Activated CD4-positive, alpha-beta T cell treated with anti-CD3 and anti-CD28 coated beads for 1 hour (primary cell): ENCODE data around the gene CEBPB.
A peak's percentile ranks its signal among the peaks of the same experiment; 100 is the strongest.
"Not testable (repeated sequence)": the region's sequence is repeated elsewhere in the genome, so short reads cannot be mapped to it uniquely, and the experiment has no call there.

ENCODE experiments used
- DNase-seq: peaks from one replicate; pipeline ENCODE4 v3.0.0-alpha.2; 2020

The CEBPB gene

DNA sequence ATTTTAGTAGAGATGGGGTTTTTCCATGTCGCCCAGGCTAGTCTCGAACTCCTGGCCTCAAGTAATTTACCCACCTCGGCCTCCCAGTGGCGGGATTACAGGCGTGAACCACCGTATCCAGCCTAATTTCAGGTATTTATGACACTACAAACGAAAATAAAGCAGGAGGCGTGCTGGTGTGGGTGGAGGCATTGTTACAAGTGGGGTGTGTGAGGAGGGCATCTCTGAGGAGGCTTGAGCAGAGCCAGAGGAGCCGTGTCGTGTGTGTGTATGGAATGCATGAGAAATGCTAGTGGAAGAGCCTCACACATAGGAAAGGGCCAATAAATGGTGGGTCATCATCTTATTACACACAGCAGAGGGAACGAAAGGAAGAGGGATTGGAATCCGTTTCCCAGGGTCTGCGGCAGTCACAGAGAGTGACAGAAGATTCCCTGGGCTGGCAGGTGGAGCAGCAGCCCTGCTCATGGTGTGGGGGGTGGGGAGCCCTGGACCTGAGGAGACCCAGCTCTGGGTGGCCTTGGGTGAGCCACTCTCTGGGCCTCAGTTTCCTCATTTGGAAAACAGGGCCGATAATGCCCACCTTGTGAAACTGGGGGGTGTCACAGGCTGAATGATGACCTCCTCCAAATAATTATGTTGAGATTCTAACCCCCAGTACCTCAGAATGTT lies 19.9 kb upstream of the CEBPB start:
- no peak for DNase-seq

DNA sequence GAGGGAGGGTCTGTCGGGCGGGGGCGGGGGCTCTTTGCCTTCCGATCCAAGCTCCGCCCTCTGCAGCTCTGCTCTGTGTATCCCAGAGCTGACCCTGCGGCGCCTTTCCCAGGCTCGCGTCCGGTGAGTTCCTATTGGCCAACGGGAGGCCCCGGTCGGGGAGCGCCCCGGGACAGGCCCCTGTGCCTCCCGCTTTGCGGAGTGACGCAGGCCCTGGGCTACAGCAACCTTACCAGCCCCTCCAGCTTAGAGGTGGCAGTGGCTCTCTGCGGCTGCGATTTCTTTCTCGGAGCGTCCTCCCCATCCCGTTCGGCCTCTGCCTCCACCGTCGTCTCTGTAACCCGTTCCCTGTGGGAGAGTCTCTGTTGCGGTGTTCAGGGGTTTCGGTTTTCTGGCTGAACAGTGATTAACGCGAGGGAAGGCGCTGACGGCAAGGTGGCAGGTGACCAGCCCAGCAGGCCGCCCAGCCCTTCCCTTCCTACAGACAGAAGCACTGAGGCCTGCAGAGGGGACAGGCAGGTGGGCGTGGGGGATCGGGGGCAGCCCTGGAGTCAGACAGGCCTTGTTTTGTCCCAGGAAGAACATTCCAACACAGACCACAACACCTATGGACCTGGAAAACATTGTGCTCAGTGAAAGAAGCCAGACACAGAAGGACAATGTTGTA lies 18.1 kb upstream of the CEBPB start:
- DNase-seq, result no peak

DNA sequence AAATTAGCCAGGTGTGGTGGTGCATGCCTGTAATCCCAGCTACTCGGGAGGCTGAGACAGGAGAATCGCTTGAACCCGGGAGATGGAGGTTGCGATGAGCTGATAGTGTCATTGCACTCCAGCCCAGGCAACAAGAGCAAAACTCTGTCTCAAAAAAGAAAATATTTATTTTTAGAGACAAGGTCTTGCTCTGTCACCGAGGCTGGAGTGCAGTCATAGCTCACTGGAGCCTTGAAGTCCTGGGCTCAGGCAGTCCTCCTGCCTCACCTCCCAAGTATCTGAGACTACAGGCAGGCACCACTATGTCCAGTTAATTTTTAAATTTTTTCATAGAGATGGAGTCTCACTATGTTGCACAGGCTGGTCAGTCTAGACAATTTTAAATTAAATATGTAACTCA lies 16.2 kb upstream of the CEBPB start:
- no peak for DNase-seq

DNA sequence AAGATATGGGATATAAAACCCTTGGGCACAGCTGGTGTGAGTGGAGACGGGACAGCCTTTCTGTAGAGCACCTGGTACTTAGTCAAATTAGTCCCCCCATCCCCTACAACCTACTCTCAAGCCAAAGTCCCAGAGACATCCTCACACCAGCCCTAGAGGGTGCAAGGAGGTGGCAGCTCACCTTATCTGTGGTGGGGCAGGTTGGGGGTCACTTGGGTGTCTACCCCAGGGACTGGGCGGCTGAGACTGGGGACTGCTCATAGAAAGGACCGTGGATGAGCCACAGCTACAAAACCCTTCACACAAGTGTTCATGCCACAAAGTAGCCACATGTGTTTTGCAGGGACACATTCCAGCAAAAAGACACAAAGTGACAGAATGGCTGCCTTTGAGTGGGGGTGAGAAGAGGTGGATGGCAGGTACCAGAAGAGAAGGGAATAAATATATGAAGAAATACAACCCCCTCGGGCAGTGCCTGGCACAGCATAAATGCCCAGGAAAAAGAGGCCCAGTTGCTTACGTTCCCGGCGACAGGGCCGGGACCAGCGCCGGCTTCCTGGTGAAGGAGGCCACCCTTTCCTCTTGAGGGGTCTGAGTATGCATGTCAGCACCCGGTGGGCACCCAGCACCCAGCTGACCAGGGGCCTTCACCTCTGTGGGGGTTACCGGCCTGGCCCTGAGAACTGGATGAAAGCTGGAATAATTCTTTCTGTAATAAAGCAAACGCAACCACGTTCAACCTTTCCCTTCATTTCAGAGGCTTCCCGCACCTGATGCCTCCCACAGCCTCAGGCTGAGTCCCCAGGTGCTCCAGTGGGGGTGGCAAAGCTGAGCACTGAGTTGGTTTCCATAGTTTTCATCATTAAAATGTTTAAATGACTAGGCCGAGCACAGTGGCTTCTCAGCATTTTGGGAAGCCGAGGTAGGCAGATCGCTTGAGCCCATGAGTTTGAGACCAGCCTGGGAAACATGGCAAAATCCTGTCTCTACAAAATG lies 14.4 kb upstream of the CEBPB start:
- DNase-seq, result no peak

DNA sequence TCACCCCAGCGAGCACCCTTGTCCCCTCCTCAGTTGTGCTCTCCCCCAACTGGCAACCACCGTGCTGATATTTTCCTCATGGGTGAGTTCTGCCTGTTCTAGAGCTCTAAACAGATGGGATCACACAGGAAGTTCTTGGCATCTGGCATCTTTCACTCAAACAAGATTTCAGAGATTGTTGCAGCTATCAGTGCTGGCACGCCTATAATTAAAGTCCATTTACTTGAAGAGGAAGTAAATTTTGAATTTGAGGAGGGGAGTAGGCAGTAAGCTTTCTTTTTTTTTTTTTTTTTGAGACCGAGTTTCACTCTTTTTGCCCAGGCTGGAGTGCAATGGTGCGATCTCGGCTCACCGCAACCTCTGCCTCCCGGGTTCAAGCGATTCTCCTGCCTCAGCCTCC lies 12.0 kb upstream of the CEBPB start:
- DNase-seq, result not testable (repeated sequence)

DNA sequence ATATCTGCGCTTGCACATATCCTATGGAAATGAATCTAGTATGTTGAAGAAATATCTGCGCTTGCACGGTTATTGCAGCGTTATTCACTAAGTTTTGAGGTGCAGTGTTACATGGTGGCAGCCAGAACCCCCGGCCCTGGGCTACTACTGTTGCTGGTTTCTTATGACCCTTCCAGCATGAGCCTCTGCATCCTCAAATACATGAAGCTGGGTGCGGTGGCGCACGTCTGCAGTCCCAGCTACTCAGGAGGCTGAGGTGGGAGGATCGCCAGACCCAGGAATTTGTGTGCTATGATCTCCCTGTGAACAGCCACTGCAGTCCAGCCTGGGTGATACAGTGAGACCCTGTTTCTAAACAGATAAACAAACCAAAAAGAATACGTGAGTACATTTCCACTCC lies 9.3 kb upstream of the CEBPB start:
- no peak for DNase-seq

DNA sequence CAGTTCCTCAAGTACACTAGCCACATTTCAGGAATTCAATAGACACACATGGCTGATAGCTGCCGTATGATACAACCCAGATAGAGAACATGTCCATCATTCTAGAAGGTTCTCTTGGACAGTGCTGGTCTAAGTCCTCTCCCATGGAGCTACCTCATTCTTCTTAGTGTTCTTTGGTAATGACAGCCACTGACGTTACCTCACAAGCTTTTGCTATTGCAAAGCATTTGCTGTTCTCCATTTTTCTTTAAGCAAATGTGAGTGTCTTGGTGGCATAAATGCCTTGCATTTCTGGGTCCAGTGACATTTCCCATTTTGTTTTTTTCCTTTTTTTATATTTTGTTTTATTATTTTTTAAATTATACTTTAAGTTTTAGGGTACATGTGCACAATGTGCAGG lies 8.3 kb upstream of the CEBPB start:
- no peak for DNase-seq

DNA sequence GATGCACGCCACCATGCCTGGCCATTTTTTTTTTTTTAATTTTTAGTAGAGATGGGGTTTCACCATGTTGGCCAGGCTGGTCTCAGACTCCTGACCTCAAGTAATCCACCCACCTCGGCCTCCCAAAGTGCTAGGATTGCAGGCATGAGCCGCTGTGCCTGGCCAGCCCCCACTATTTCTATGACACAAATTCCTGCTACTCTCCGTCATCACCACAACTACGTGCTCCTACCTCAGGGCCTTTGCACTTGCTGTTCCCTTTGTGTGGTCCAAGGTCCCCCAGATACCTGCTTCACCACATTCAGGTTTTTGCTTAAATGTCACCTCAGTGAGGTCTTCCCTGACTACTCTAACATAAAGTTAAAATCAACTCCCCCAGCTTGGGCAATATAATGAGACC lies 5.2 kb upstream of the CEBPB start:
- no peak for DNase-seq

DNA sequence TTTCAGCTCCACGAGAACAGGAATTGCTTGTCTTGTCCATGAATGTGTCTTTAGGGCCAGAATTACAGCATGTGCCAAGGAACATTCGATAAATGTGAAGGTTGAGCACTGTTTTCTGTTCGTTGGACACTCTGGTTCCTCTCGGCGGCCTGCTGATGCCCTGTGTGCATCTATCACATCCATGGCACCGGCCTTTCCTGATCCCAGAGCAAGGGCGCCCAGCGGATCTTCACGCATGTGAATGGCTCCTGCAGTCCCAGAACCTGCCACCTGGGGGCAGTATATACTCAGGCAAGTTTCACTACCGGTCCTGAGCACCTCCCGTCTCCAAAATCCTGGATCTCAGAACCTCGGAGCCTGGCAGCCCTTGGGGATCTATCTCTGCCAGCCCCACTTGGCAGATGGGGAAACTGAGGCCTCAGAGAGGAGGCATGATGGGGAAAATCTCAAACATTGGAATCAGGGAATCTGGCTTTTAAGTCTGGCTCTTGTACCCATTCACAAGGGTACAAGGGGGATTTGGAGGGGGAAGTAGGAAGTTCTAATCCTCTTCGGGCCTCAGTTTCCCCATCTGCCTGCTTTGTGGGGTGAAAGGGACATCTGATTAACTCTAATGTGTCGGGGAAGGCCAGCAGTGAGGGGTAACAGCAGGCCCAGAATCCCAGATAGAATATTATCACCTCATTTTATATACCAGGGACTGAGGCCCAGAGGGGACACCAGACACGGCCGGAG lies 4.3 kb upstream of the CEBPB start:
- DNase-seq, result peak; percentile 78

DNA sequence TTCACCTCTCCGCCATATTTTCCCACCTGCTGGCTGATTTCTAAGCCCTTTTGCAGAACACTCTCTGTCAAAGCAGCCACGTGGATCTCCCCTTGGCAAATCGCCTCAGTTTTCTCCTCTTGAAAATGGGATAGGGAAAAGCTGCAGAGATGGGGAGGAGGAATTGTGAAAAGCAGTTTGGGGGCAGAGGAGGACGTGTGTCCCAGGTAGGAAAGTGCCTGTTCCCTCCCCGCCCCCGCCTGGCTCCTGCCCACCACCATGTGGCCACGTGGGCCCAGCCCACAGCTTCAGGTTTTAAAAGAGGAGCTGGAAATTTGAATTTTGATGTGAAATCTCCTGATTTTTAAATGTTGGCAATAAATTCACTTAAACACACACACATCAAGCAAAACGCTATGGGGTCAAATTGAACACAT lies 3.6 kb upstream of the CEBPB start:
- no peak for DNase-seq

DNA sequence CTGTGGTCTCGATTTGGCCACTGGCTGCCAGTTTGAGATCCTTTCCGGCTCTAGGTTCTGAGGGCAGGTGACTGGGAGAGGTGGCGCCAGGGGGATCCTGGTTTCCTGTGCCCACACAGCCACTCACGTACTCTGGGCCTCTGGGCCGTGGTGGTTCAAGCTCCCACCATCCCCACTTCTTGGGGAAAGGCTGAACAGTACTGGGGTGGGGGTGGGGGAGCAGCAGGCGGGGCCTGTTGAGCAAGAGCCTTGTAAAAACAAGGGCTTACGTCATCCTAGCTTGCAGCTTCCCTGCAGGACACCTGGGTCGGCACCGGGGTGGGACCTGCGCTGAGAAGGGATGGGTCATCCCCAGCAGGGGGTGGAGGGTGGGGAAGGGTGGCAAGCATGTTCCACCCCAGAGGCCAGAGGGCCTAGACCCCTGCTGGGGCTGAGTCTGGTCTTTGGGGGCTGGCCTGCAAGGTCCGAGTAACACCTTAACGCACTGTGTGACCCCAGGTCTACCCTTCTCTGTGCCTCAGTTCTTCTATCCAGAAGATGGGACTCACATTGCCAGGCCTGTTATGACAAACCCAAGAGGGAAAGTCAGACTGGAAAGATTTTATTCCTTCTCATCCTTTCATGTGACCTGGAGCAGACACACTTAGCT lies 3.1 kb upstream of the CEBPB start:
- no peak for DNase-seq

DNA sequence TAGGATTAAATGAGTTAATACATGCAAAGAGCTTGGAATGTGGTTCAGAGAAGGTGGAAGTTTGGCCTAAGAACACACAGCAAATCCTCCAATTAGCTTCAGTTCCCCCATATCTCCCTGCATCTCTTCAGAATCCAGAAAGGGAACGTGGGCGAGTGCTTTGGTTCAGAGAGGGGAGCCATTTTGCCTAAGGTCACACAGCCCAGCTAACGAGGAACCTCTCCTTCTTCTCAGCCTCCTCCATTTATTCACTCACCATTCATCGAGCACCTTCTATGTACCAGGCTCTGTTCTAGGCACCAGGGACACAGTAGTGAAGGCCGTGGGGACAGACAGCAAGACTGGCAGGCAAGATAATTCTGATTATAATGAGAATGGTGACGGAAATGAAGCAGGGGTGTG lies 2.3 kb upstream of the CEBPB start:
- DNase-seq, result no peak

DNA sequence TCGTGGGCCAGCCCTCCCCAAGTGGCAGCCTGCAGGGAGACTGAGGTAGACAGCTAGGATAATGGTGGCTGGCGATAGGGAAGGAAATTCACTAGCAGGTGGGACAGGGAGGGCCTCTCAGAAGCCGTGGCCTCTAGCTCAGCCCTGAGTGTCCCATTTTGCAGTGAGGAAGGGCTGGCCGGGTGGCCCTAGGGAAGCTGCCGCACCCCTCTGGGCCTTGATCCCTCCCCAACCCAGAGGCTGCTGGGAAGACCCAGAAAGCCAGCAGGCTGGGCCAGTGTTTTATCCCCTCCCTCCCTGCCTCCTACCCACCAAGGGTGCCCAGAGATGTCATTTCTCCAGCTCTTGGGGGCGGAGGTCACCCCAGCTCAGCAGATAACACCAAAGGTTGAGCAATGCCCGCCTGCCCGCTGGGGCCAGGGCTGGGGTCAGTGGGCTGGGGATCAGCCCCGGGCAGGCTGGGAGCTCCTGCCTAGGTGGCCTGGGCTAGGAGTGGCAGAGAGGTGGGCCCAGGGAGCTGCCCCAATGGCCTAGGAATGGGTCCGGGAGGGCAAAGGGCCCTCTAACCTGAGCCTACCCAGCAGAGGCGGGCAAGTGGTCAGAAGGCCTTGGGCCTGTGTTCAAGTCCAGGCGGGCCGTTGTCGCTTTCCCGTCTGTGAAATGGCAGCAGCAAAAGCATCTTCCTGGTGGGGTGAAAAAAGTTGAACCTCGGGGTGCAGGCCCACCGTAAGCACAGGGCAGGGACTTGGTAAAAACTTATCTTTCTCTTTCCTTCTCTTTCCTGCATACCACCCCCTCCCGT lies 1.6 kb upstream of the CEBPB start:
- no peak for DNase-seq

DNA sequence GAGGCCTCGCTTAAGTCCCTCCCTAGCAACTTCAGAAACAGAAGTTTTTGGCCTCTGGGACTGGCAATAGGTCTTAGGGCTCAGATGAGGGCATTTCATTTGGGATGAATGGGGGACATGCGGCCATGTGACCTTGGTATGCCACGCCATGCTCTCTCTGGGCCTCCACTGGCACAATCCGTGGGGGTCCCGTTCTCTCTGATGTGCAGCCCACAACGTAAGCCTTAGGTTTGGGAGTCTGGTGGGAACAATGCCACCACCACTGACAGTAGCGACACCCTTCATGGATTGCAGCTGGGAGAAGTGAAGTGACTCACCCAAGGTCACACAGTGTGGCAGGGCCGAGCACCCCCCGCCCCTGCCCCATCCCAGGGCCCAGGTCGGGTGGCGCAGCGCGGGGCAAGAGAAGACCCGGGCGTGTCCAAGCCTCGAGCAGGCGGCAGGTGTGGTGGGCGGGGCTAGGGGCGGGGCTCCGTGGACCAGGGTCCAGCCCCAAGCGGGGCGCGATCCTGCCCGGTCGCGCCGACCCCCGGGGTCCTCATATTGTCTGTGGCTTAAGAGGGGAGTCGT lies 864 bp upstream of the CEBPB start:
- peak; percentile 19 for DNase-seq

DNA sequence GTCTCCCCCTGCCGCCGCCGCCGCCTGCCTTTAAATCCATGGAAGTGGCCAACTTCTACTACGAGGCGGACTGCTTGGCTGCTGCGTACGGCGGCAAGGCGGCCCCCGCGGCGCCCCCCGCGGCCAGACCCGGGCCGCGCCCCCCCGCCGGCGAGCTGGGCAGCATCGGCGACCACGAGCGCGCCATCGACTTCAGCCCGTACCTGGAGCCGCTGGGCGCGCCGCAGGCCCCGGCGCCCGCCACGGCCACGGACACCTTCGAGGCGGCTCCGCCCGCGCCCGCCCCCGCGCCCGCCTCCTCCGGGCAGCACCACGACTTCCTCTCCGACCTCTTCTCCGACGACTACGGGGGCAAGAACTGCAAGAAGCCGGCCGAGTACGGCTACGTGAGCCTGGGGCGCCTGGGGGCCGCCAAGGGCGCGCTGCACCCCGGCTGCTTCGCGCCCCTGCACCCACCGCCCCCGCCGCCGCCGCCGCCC lies 474 bp downstream of the CEBPB start:
- peak; percentile 45 for DNase-seq

DNA sequence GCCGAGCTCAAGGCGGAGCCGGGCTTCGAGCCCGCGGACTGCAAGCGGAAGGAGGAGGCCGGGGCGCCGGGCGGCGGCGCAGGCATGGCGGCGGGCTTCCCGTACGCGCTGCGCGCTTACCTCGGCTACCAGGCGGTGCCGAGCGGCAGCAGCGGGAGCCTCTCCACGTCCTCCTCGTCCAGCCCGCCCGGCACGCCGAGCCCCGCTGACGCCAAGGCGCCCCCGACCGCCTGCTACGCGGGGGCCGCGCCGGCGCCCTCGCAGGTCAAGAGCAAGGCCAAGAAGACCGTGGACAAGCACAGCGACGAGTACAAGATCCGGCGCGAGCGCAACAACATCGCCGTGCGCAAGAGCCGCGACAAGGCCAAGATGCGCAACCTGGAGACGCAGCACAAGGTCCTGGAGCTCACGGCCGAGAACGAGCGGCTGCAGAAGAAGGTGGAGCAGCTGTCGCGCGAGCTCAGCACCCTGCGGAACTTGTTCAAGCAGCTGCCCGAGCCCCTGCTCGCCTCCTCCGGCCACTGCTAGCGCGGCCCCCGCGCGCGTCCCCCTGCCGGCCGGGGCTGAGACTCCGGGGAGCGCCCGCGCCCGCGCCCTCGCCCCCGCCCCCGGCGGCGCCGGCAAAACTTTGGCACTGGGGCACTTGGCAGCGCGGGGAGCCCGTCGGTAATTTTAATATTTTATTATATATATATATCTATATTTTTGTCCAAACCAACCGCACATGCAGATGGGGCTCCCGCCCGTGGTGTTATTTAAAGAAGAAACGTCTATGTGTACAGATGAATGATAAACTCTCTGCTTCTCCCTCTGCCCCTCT lies 1.1 kb downstream of the CEBPB start:
- DNase-seq, result peak; percentile 43

DNA sequence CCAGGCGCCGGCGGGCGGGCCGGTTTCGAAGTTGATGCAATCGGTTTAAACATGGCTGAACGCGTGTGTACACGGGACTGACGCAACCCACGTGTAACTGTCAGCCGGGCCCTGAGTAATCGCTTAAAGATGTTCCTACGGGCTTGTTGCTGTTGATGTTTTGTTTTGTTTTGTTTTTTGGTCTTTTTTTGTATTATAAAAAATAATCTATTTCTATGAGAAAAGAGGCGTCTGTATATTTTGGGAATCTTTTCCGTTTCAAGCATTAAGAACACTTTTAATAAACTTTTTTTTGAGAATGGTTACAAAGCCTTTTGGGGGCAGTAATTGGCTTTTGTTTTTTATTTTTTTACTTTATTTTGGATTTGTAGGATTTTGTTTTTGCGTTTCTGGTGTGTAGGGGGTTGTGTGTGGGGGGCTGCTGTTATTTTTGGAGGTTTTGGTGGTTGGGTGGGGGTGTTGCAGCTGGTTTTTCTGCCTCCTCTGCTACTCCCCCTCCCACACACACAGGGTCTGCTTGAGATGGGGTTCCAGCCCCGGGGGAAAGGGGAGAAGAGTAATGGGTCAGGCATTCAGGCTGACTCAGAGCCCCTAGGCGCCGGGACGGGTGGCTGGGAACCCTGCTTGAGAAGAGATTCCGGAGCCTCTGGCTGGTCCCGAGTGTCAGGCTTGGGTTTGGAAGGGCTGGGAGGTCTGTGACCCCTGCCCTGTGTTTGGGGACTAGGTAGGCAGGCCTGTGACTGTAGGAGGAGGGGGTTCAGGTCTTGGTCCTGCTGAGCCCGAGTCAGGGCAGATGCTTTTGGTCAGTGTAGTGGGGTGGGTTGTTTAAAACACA lies 2.0 kb downstream of the CEBPB start:
- peak; percentile 70 for DNase-seq

DNA sequence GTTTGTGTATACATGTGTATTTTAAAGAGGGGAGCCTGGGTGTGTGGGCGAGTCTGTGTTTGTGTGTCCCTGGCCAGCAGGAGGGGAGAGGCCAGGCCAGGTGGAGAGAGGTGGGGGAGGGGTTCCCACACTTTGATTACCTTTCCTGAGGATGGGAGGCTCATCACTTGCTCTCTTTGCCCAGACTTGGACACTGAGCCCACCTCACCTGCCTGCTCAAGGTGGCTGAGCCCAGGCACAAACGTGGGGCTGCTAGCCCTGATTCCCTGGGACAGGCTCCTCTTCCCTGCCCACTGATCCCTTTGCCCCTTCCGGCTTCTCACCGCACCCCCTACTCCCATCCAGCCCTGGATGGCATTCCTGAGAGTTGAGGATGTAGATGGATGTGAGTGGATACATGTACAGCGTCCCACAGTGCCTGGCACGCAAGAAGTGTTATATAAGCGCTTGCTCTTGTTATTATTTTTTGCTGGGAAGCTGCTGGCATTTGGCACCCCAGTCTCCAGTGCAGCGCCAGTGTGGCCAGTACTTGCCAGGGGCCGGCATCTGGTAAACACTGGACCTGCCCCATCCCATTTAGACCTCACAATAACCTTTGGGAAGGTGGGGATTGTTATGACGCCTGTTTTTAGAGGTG lies 2.7 kb downstream of the CEBPB start:
- no peak for DNase-seq
